Measurements from ENCODE around the gene CCDC107.
A peak's percentile ranks its signal among the peaks of the same experiment; 100 is the strongest.

Gene CCDC107

GRCh38 chr9:35686222-35687203 lies 28.4 kb downstream of the CCDC107 start:
- Histone ChIP-seq H3K27ac (ENCODE audit: low read depth, low read length) (no peak overlapping the region), H3K36me3 (ENCODE audit: insufficient read depth, low read length) (peaks cover 65% of the 10 kb centered on the region)
- WGBS: 90% methylated on average over 11 of the region's 11 CpGs

GRCh38 chr9:35687306-35687705 lies 29.2 kb downstream of the CCDC107 start:
- no peak overlapping the region for H3K9ac ChIP-seq (ENCODE audit: low read depth, low read length)
- WGBS: 81% methylated on average over 2 of the region's 2 CpGs
- no peaks in the 10 kb centered on the region for H3K9me3 ChIP-seq (ENCODE audit: insufficient read depth, low read depth, low read length)
- H3K4me1 ChIP-seq (ENCODE audit: insufficient read depth, low read length): peaks cover 9% of the 10 kb centered on the region
- no peaks in the 10 kb centered on the region for H3K27me3 ChIP-seq (ENCODE audit: insufficient read depth, low read length)
- H3K4me3 ChIP-seq (ENCODE audit: low read length): no peak overlapping the region
- H3K27ac ChIP-seq (ENCODE audit: low read depth, low read length): no peak overlapping the region
- peaks cover 57% of the 10 kb centered on the region for H3K36me3 ChIP-seq (ENCODE audit: insufficient read depth, low read length)

More at GRCh38 chr9:35686222-35687203, 28.4 kb downstream of the CCDC107 start:
- no peaks in the 10 kb centered on the region for H3K27me3 ChIP-seq (ENCODE audit: insufficient read depth, low read length)
- H3K4me1 ChIP-seq (ENCODE audit: insufficient read depth, low read length): peaks cover 9% of the 10 kb centered on the region
- no peak overlapping the region for H3K9ac ChIP-seq (ENCODE audit: low read depth, low read length)
- H3K9me3 ChIP-seq (ENCODE audit: insufficient read depth, low read depth, low read length): no peaks in the 10 kb centered on the region
- no peak overlapping the region for H3K4me3 ChIP-seq (ENCODE audit: low read length)

- Histone ChIP-seq H3K27ac (ENCODE audit: low read depth, low read length) (no peak overlapping the region), H3K9ac (ENCODE audit: low read depth, low read length) (peak overlapping the region; percentile 85; the same call in 1 of the 2 replicates), H3K4me3 (ENCODE audit: low read length) (peak overlapping the region; percentile 77), H3K9me3 (ENCODE audit: insufficient read depth, low read depth, low read length) (no peaks in the 10 kb centered on the region), H3K4me1 (ENCODE audit: insufficient read depth, low read length) (peaks cover 9% of the 10 kb centered on the region), H3K36me3 (ENCODE audit: insufficient read depth, low read length) (peaks cover 49% of the 10 kb centered on the region), H3K27me3 (ENCODE audit: insufficient read depth, low read length) (no peaks in the 10 kb centered on the region)
- WGBS: 95% methylated on average over 2 of the region's 2 CpGs
These were observed 30.0 kb downstream of the CCDC107 start for GRCh38 chr9:35687972-35688557.

GRCh38 chr9:35688558-35689541 lies 30.8 kb downstream of the CCDC107 start:
- no peaks in the 10 kb centered on the region for H3K27me3 ChIP-seq (ENCODE audit: insufficient read depth, low read length)
- peak overlapping the region; percentile 85 for H3K9ac ChIP-seq (ENCODE audit: low read depth, low read length)
- H3K27ac ChIP-seq (ENCODE audit: low read depth, low read length): peak overlapping the region; percentile 85
- peak overlapping the region; percentile 77 for H3K4me3 ChIP-seq (ENCODE audit: low read length)
- WGBS: 13% methylated on average over 11 of the region's 12 CpGs
- H3K9me3 ChIP-seq (ENCODE audit: insufficient read depth, low read depth, low read length): no peaks in the 10 kb centered on the region
- H3K4me1 ChIP-seq (ENCODE audit: insufficient read depth, low read length): peaks cover 9% of the 10 kb centered on the region
- H3K36me3 ChIP-seq (ENCODE audit: insufficient read depth, low read length): peaks cover 41% of the 10 kb centered on the region

GRCh38 chr9:35689542-35690293 lies 31.6 kb downstream of the CCDC107 start, which contains the start of gene TPM2:
TSS of gene TPM2 (minus strand) at chr9:35689925. CDS start at chr9:35689817, 108 bp downstream.
- H3K36me3 ChIP-seq (ENCODE audit: insufficient read depth, low read length): peaks cover 33% of the 10 kb centered on the region
- H3K27ac ChIP-seq (ENCODE audit: low read depth, low read length): peak within 1 kb of the TSS; percentile 85
- WGBS: under 1% methylated on average over 61 of the region's 61 CpGs
- peaks cover 9% of the 10 kb centered on the region for H3K4me1 ChIP-seq (ENCODE audit: insufficient read depth, low read length)
- H3K27me3 ChIP-seq (ENCODE audit: insufficient read depth, low read length): no peaks in the 10 kb centered on the region
- peak within 1 kb of the TSS; percentile 77 for H3K4me3 ChIP-seq (ENCODE audit: low read length)
- peak within 1 kb of the TSS; percentile 85 for H3K9ac ChIP-seq (ENCODE audit: low read depth, low read length)
- no peaks in the 10 kb centered on the region for H3K9me3 ChIP-seq (ENCODE audit: insufficient read depth, low read depth, low read length)

- H3K36me3 ChIP-seq (ENCODE audit: insufficient read depth, low read length): peaks cover 27% of the 10 kb centered on the region
- H3K27ac ChIP-seq (ENCODE audit: low read depth, low read length): peak overlapping the region; percentile 85; the same call in 1 of the 2 replicates
- peak overlapping the region; percentile 77 for H3K4me3 ChIP-seq (ENCODE audit: low read length)
- WGBS: under 1% methylated on average over 21 of the region's 21 CpGs
- H3K4me1 ChIP-seq (ENCODE audit: insufficient read depth, low read length): peaks cover 9% of the 10 kb centered on the region
- H3K9me3 ChIP-seq (ENCODE audit: insufficient read depth, low read depth, low read length): no peaks in the 10 kb centered on the region
- H3K9ac ChIP-seq (ENCODE audit: low read depth, low read length): peak overlapping the region; percentile 85
- H3K27me3 ChIP-seq (ENCODE audit: insufficient read depth, low read length): no peaks in the 10 kb centered on the region
These were observed 32.2 kb downstream of the CCDC107 start for GRCh38 chr9:35690294-35690613.

- peaks cover 25% of the 10 kb centered on the region for H3K36me3 ChIP-seq (ENCODE audit: insufficient read depth, low read length)
- H3K27me3 ChIP-seq (ENCODE audit: insufficient read depth, low read length): no peaks in the 10 kb centered on the region
- WGBS: under 1% methylated on average over 61 of the region's 61 CpGs
- H3K27ac ChIP-seq (ENCODE audit: low read depth, low read length): peak overlapping the region; percentile 85
- peaks cover 9% of the 10 kb centered on the region for H3K4me1 ChIP-seq (ENCODE audit: insufficient read depth, low read length)
- H3K9ac ChIP-seq (ENCODE audit: low read depth, low read length): peak overlapping the region; percentile 85
- peak overlapping the region; percentile 77 for H3K4me3 ChIP-seq (ENCODE audit: low read length)
- H3K9me3 ChIP-seq (ENCODE audit: insufficient read depth, low read depth, low read length): no peaks in the 10 kb centered on the region
These were observed 32.7 kb downstream of the CCDC107 start for GRCh38 chr9:35690614-35691333.

GRCh38 chr9:35691334-35691650 lies 33.2 kb downstream of the CCDC107 start:
- Histone ChIP-seq H3K27ac (ENCODE audit: low read depth, low read length) (peak overlapping the region; percentile 85; the same call in 1 of the 2 replicates), H3K4me3 (ENCODE audit: low read length) (peak overlapping the region; percentile 77), H3K36me3 (ENCODE audit: insufficient read depth, low read length) (peaks cover 26% of the 10 kb centered on the region), H3K27me3 (ENCODE audit: insufficient read depth, low read length) (no peaks in the 10 kb centered on the region), H3K9me3 (ENCODE audit: insufficient read depth, low read depth, low read length) (no peaks in the 10 kb centered on the region), H3K4me1 (ENCODE audit: insufficient read depth, low read length) (peaks cover 9% of the 10 kb centered on the region), H3K9ac (ENCODE audit: low read depth, low read length) (peak overlapping the region; percentile 41)
- WGBS: 11% methylated on average over 10 of the region's 10 CpGs

- Histone ChIP-seq H3K4me1 (ENCODE audit: insufficient read depth, low read length) (peaks cover 9% of the 10 kb centered on the region), H3K9ac (ENCODE audit: low read depth, low read length) (no peak overlapping the region), H3K36me3 (ENCODE audit: insufficient read depth, low read length) (peaks cover 24% of the 10 kb centered on the region), H3K9me3 (ENCODE audit: insufficient read depth, low read depth, low read length) (no peaks in the 10 kb centered on the region), H3K27me3 (ENCODE audit: insufficient read depth, low read length) (no peaks in the 10 kb centered on the region), H3K27ac (ENCODE audit: low read depth, low read length) (no peak overlapping the region), H3K4me3 (ENCODE audit: low read length) (peak overlapping the region; percentile 77; the same call in 1 of the 2 replicates)
- 68% methylated on average over 11 of the region's 13 CpGs for WGBS
These were observed 33.7 kb downstream of the CCDC107 start for GRCh38 chr9:35691757-35692301.
